SU-DHL-6 (cell line): ENCODE data around the gene PLCH1.

Source experiments
- H2AFZ ChIP-seq: fragments of 200-600 bp; sonication (generic); 2 replicates; pipeline ENCODE4 v1.6.1; 2014; ENCODE audit warnings: low read depth, mild to moderate bottlenecking, moderate library complexity, mixed read lengths, antibody characterized with exemption, low read length; ENCODE audit not compliant: severe bottlenecking
- H3F3A ChIP-seq: fragments of 200-600 bp; shearing (Covaris generic); 2 replicates; pipeline ENCODE4 v1.6.0; 2016; ENCODE audit warnings: antibody characterized with exemption, mild to moderate bottlenecking; ENCODE audit not compliant: insufficient read depth
- H3K27ac ChIP-seq: fragments of 200-600 bp; sonication (generic); 2 replicates; pipeline ENCODE4 v1.5.1; 2016; ENCODE audit warnings: low read depth, mild to moderate bottlenecking, low read length, moderate library complexity, mixed read lengths
- H3K27me3 ChIP-seq: fragments of 200-600 bp; sonication (generic), shearing (Covaris generic); 2 replicates; pipeline ENCODE4 v1.6.0; 2014; ENCODE audit warnings: mild to moderate bottlenecking, low read length
- H3K36me3 ChIP-seq: fragments of 200-600 bp; sonication (generic); 2 replicates; pipeline ENCODE4 v1.6.1; 2014; ENCODE audit warnings: mild to moderate bottlenecking, low read length, mixed read lengths
- H3K4me2 ChIP-seq: fragments of 300-600, 200-600 bp; shearing (Covaris generic), sonication (generic); 2 replicates; pipeline ENCODE4 v1.6.0; 2014; ENCODE audit warnings: low read length, low read depth, mild to moderate bottlenecking; ENCODE audit not compliant: poor library complexity, severe bottlenecking
- H3K4me3 ChIP-seq: fragments of 200-600 bp; sonication (generic); 2 replicates; pipeline ENCODE4 v1.5.1; 2014; ENCODE audit warnings: antibody characterized with exemption, low read length, mild to moderate bottlenecking, mixed read lengths; ENCODE audit not compliant: insufficient read depth, poor library complexity, severe bottlenecking
- H3K79me2 ChIP-seq: fragments of 200-600 bp; sonication (generic); 2 replicates; pipeline ENCODE4 v1.6.1; 2014; ENCODE audit warnings: mild to moderate bottlenecking, low read length, moderate library complexity; ENCODE audit not compliant: insufficient read depth
- H3K9ac ChIP-seq: fragments of 200-600 bp; sonication (generic); 2 replicates; pipeline ENCODE4 v1.7.0; 2014; ENCODE audit warnings: mild to moderate bottlenecking, low read length
- H3K9me2 ChIP-seq: fragments of 200-600 bp; sonication (generic); replicated peaks from 2 replicates; pipeline ENCODE4 v1.6.1; 2014; ENCODE audit warnings: low read length; ENCODE audit not compliant: insufficient read depth
- H3K9me3 ChIP-seq: fragments of 200-600 bp; sonication (generic); 2 replicates; pipeline ENCODE4 v1.6.1; 2014; ENCODE audit warnings: low read length, mixed read lengths; ENCODE audit not compliant: insufficient read depth
- H4K20me1 ChIP-seq: fragments of 200-600 bp; sonication (generic); 2 replicates; pipeline ENCODE4 v1.6.1; 2014; ENCODE audit warnings: low read depth, mild to moderate bottlenecking, antibody characterized with exemption, low read length, moderate library complexity, mixed read lengths
- CTCF ChIP-seq: fragments of 200-600 bp; sonication (generic); IDR thresholded peaks from one replicate; pipeline ENCODE4 v1.5.1; 2017; ENCODE audit warnings: antibody characterized with exemption, mild to moderate bottlenecking, low read length, moderate library complexity; ENCODE audit not compliant: insufficient read depth, poor library complexity, severe bottlenecking
- EZH2phosphoT487 ChIP-seq: fragments of 200-600 bp; sonication (generic), shearing (Covaris generic); conservative IDR thresholded peaks from 2 replicates; pipeline ENCODE4 v1.6.1; 2018; ENCODE audit warnings: mild to moderate bottlenecking, antibody characterized with exemption, low read length, moderate library complexity, mixed read lengths

PLCH1 gene

DNA sequence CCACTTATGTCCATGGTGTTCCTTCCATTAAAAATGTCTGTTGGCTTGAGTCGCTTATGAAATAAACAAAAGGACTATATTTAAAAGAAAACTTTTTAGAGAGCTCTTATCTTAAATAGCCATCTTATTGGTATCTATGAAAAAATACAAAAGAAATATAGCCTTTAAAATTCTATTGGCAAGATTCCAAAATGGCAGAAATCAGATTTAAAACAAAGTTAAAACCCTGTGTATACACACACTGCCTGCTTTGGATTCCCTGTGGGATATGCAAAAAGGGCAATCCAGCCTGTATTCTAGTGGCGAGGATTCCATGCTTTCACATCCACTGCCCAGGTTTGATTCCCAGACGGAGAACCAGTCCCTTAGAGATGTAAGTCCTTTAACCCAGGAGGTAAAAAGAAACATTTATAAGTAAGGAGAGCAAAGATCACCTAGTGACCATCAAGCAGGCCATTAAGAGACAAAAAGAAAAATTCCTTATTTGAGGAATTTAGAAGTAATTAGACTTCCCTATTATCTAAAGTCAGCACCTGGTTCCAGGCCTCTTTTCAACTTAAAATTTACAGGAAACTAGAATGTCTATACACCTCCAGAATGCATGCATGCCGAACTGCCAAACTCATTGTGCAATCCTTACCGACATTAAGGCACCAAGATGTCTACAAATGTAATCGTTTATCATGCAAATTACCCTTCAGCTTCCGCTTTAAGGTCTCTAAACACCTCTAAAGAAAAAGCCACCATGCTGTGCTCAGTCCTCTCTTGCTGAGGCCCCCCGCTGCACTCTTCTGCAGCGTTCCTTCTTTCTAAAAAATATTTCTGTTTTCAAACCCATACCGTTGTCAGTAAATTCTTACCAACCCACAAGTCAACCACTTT lies 381.8 kb downstream of the PLCH1 start:
- H2AFZ ChIP-seq = no peak overlapping the region
- TF ChIP-seq CTCF = no peak
- no peak for TF ChIP-seq EZH2phosphoT487
- H3K27ac ChIP-seq = no peak overlapping the region
- H4K20me1 ChIP-seq = no peaks in the 10 kb centered on the region
- no peaks in the 10 kb centered on the region for H3K9me2 ChIP-seq
- H3K9ac ChIP-seq = no peak overlapping the region
- no peak overlapping the region for H3K4me2 ChIP-seq
- H3K36me3 ChIP-seq = no peaks in the 10 kb centered on the region
- H3K27me3 ChIP-seq = no peaks in the 10 kb centered on the region
- no peak overlapping the region for H3K4me3 ChIP-seq
- peaks cover 3% of the 10 kb centered on the region; the same call in 1 of the 2 replicates for H3K9me3 ChIP-seq
- H3F3A ChIP-seq = no peaks in the 10 kb centered on the region
- no peaks in the 10 kb centered on the region for H3K79me2 ChIP-seq

- peaks cover under 1% of the 10 kb centered on the region; the same call in 1 of the 2 replicates for H3K9me3 ChIP-seq
- TF ChIP-seq EZH2phosphoT487 = no peak
- TF ChIP-seq CTCF = no peak
- H3K36me3 ChIP-seq = no peaks in the 10 kb centered on the region
- no peaks in the 10 kb centered on the region for H3F3A ChIP-seq
- H3K27ac ChIP-seq = no peak overlapping the region
- no peak overlapping the region for H3K4me3 ChIP-seq
- H3K27me3 ChIP-seq = no peaks in the 10 kb centered on the region
- no peak overlapping the region for H3K4me2 ChIP-seq
- H3K79me2 ChIP-seq = no peaks in the 10 kb centered on the region
- no peak overlapping the region for H3K9ac ChIP-seq
- H2AFZ ChIP-seq = no peak overlapping the region
- no peaks in the 10 kb centered on the region for H3K9me2 ChIP-seq
- H4K20me1 ChIP-seq = no peaks in the 10 kb centered on the region
These were observed 384.6 kb downstream of the PLCH1 start for GRCh38 chr3:155360281-155360680.

DNA sequence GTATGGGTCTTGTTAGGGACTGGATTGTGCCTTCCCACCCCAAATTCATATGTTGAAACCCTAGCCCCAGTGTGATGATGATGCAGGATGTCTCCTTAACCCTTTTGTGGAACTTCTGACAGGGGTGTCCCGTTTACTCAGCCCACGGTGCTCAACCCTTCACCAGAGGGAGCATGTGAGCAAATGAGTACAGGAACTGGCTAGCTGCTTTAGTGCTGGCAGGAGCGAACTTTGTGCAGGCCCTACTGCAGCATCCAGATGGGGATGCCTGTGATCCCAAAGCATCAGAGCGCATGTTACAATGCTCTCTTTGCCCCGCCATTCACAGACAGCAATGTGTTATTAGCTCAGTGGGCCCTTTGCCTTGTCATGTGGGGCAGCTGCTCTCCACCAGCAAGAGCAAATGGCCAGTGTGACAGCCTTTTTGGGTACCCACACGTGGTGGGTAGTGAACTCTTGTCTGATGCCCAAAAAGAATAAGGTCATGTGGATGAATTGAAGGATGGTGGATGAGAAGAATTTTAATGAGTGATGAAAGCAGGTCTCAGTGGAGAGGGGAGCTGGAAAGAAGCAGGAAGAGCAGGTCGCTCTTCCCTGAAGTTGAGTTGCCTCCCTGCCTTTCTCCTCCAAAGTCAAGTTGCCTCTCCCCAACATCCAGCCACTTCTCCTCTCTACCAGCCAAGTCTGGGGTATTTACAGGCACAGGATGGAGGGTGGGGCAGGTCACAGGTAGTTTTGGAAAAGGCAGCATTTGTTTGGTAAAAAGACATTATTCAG lies 388.1 kb downstream of the PLCH1 start:
- H2AFZ ChIP-seq = no peak overlapping the region
- no peaks in the 10 kb centered on the region for H3K36me3 ChIP-seq
- TF ChIP-seq CTCF (no peak), EZH2phosphoT487 (no peak)
- no peaks in the 10 kb centered on the region for H3F3A ChIP-seq
- no peak overlapping the region for H3K4me2 ChIP-seq
- no peak overlapping the region for H3K4me3 ChIP-seq
- no peak overlapping the region for H3K9ac ChIP-seq
- H3K27me3 ChIP-seq = no peaks in the 10 kb centered on the region
- H3K9me3 ChIP-seq = no peaks in the 10 kb centered on the region
- H3K9me2 ChIP-seq = no peaks in the 10 kb centered on the region
- no peaks in the 10 kb centered on the region for H4K20me1 ChIP-seq
- no peaks in the 10 kb centered on the region for H3K79me2 ChIP-seq
- H3K27ac ChIP-seq = no peak overlapping the region
